K562 (cell line): ENCODE measurements around the gene HNRNPD. TPM values are rescaled to one million over a fixed set of nuclear protein-coding genes. Genes with fewer than 3 reads are reported as not detected.
A peak's percentile ranks its signal among the peaks of the same experiment; 100 is the strongest.

Experiments
- ARID4B ChIP-seq: sonication (generic); formaldehyde crosslinking; IDR thresholded peaks from 2 replicates; pipeline ENCODE4 v1.8.0; 2022; ENCODE audit warnings: mild to moderate bottlenecking, missing genetic modification reagents
- GABPB1 ChIP-seq: sonication (generic); formaldehyde crosslinking; IDR thresholded peaks from 2 replicates; pipeline ENCODE4 v1.8.0; 2022; ENCODE audit warnings: mild to moderate bottlenecking, missing genetic modification reagents
- IRF9 ChIP-seq: fragments of 450-650 bp; IDR thresholded peaks from 2 replicates; pipeline ENCODE4 v1.6.1; 2016; ENCODE audit warnings: missing biosample characterization, missing genetic modification characterization
- NCOA1 ChIP-seq: fragments of 450-650 bp; IDR thresholded peaks from 2 replicates; pipeline ENCODE4 v1.6.1; 2016; ENCODE audit warnings: low read depth
- PCBP1 ChIP-seq: fragments of 200-400 bp; formaldehyde crosslinking; IDR thresholded peaks from 2 replicates; pipeline ENCODE4 v1.6.1; 2018; ENCODE audit warnings: mild to moderate bottlenecking, low read depth, low read length; ENCODE audit not compliant: poor library complexity, severe bottlenecking
- POLR2H ChIP-seq: IDR thresholded peaks from 2 replicates; pipeline ENCODE4 v1.6.1; 2016; ENCODE audit warnings: missing genetic modification characterization, low read depth, mild to moderate bottlenecking, control low read depth, missing compliant biosample characterization, moderate library complexity
- PYGO2 ChIP-seq: fragments of 450-650 bp; IDR thresholded peaks from 2 replicates; pipeline ENCODE4 v1.6.1; 2016; ENCODE audit warnings: mild to moderate bottlenecking, missing genetic modification characterization, moderate library complexity, missing compliant biosample characterization
- XRCC5 ChIP-seq: fragments of 200-400 bp; formaldehyde crosslinking; IDR thresholded peaks from 2 replicates; pipeline ENCODE4 v1.6.1; 2017; ENCODE audit warnings: low read depth, mild to moderate bottlenecking, low read length
- ZNF232 ChIP-seq: sonication (generic); formaldehyde crosslinking; IDR thresholded peaks from 2 replicates; pipeline ENCODE4 v1.8.0; 2022; ENCODE audit warnings: mild to moderate bottlenecking, missing genetic modification reagents
- polyA plus RNA-seq, 8 experiments: library from polyadenylated mRNA; depleted of rRNA in 4 of 8; stranded (reverse) in 5 of 8; unstranded in 3 of 8; fragments of >200 nt; fragmentation: Nextera tagmentation in 2 of 8; fragmentation: Illumina TruSeq in 1 of 8; extraction: Ambion mirVana in 2 of 8; extraction: Trizol in 1 of 8; gene quantifications; 2 replicates each; pipeline versions ENCODE4 v1.2.1 to v1.2.3, GENCODE V29; 2011 to 2014; ENCODE audit warnings: inconsistent platforms in 1 of 8, missing spikeins in 1 of 8
- total RNA-seq, 7 experiments: library from RNA; depleted of rRNA in 6 of 7; stranded (reverse); fragments of >200 nt in 6 of 7; fragmentation: Illumina TruSeq in 2 of 7; extraction: Trizol in 2 of 7; gene quantifications; 2 replicates each; pipeline versions ENCODE4 v1.2.1 to v1.2.3, GENCODE V29; 2011 to 2021; ENCODE audit warnings: low replicate concordance in 1 of 7
- TF ChIP-seq, protein P1 (sequence below): sonication (generic); formaldehyde crosslinking; IDR thresholded peaks from 2 replicates; pipeline ENCODE4 v1.8.0; 2022; ENCODE audit warnings: mild to moderate bottlenecking, low read depth, missing genetic modification reagents
- TF ChIP-seq, protein P2 (sequence below), 3 experiments: fragments of 200-800 bp in 1 of 3; fragments of 250-450 bp in 1 of 3; fragments of 450-650 bp in 1 of 3; sonication (Bioruptor Pico) in 1 of 3; sonication (Bioruptor generic) in 1 of 3; formaldehyde crosslinking in 1 of 3; IDR thresholded peaks; 2 replicates each; pipeline versions ENCODE4 v1.6.1 to v1.8.0; 2016 to 2022; ENCODE audit warnings: mild to moderate bottlenecking in 2 of 3, missing genetic modification characterization in 2 of 3, missing compliant biosample characterization in 1 of 3, moderate library complexity in 1 of 3
- TF ChIP-seq, protein P3 (sequence below): sonication (generic); formaldehyde crosslinking; IDR thresholded peaks from 2 replicates; pipeline ENCODE4 v1.8.0; 2022; ENCODE audit warnings: missing genetic modification reagents, mild to moderate bottlenecking, borderline replicate concordance

The HNRNPD gene
- total and polyA plus RNA-seq, 9 of the 15 experiments (the other 6 are each of a cell fraction or from before 2014, with no cell fraction given) = 92.4 to 955 (median 160) TPM

GRCh38 chr4:82373816-82374625 lies at the start of gene HNRNPD (continued):
- TF ChIP-seq, protein P1, sequence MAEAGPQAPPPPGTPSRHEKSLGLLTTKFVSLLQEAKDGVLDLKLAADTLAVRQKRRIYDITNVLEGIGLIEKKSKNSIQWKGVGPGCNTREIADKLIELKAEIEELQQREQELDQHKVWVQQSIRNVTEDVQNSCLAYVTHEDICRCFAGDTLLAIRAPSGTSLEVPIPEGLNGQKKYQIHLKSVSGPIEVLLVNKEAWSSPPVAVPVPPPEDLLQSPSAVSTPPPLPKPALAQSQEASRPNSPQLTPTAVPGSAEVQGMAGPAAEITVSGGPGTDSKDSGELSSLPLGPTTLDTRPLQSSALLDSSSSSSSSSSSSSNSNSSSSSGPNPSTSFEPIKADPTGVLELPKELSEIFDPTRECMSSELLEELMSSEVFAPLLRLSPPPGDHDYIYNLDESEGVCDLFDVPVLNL (CRISPR knock-in tag) = peak; percentile 59; the same call in 1 of the 2 replicates
- TF ChIP-seq, protein P2, sequence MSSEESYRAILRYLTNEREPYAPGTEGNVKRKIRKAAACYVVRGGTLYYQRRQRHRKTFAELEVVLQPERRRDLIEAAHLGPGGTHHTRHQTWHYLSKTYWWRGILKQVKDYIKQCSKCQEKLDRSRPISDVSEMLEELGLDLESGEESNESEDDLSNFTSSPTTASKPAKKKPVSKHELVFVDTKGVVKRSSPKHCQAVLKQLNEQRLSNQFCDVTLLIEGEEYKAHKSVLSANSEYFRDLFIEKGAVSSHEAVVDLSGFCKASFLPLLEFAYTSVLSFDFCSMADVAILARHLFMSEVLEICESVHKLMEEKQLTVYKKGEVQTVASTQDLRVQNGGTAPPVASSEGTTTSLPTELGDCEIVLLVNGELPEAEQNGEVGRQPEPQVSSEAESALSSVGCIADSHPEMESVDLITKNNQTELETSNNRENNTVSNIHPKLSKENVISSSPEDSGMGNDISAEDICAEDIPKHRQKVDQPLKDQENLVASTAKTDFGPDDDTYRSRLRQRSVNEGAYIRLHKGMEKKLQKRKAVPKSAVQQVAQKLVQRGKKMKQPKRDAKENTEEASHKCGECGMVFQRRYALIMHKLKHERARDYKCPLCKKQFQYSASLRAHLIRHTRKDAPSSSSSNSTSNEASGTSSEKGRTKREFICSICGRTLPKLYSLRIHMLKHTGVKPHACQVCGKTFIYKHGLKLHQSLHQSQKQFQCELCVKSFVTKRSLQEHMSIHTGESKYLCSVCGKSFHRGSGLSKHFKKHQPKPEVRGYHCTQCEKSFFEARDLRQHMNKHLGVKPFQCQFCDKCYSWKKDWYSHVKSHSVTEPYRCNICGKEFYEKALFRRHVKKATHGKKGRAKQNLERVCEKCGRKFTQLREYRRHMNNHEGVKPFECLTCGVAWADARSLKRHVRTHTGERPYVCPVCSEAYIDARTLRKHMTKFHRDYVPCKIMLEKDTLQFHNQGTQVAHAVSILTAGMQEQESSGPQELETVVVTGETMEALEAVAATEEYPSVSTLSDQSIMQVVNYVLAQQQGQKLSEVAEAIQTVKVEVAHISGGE (CRISPR knock-in tag; IDR thresholded peaks at IDR 0.05) = peak in 2 of 3 experiments; percentile 35 to 96; a peak in 4 of 6 replicates
- no peak for TF ChIP-seq ARID4B (CRISPR knock-in tag)
- no peak for TF ChIP-seq IRF9 (tag)
- peak; percentile 75 for TF ChIP-seq POLR2H (tag)
- peak; percentile 74 for TF ChIP-seq NCOA1
- peak; percentile 48 for TF ChIP-seq PCBP1
- peak; percentile 64; the same call in 1 of the 2 replicates for TF ChIP-seq ZNF232 (CRISPR knock-in tag)
- TF ChIP-seq GABPB1 (CRISPR knock-in tag) = peak; percentile 92
- TF ChIP-seq, protein P3, sequence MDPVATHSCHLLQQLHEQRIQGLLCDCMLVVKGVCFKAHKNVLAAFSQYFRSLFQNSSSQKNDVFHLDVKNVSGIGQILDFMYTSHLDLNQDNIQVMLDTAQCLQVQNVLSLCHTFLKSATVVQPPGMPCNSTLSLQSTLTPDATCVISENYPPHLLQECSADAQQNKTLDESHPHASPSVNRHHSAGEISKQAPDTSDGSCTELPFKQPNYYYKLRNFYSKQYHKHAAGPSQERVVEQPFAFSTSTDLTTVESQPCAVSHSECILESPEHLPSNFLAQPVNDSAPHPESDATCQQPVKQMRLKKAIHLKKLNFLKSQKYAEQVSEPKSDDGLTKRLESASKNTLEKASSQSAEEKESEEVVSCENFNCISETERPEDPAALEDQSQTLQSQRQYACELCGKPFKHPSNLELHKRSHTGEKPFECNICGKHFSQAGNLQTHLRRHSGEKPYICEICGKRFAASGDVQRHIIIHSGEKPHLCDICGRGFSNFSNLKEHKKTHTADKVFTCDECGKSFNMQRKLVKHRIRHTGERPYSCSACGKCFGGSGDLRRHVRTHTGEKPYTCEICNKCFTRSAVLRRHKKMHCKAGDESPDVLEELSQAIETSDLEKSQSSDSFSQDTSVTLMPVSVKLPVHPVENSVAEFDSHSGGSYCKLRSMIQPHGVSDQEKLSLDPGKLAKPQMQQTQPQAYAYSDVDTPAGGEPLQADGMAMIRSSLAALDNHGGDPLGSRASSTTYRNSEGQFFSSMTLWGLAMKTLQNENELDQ (CRISPR knock-in tag) = 0 out of 2 replicates have a peak, but pooled peaks have one; percentile 52
- no peak for TF ChIP-seq PYGO2 (tag)
- peak; percentile 56 for TF ChIP-seq XRCC5
